Sigmoid colon (tissue), 7 donors: ENCODE measurements around the gene FER1L5. TPM values are rescaled to one million over a fixed set of nuclear protein-coding genes. Genes with fewer than 3 reads are reported as not detected.
A peak's percentile ranks its signal among the peaks of the same experiment; 100 is the strongest.

Experiments used
- DNase-seq: peaks from one replicate; pipeline ENCODE4 v3.0.0-alpha.2; 2019
- H3K27ac ChIP-seq, 4 donors: fragments of 200-600 bp; sonication (generic); one replicate each; pipeline ENCODE4 v1.5.1; 2016 to 2019; ENCODE audit warnings: mild to moderate bottlenecking in 1 of 4
- H3K27me3 ChIP-seq, 3 donors: fragments of 200-600 bp; sonication (generic); one replicate each; pipeline ENCODE4 v1.5.1; 2019; ENCODE audit warnings: mild to moderate bottlenecking in 1 of 3
- H3K36me3 ChIP-seq, 4 donors: fragments of 200-600 bp; sonication (generic); one replicate each; pipeline ENCODE4 v1.5.1; 2016 to 2019
- H3K4me1 ChIP-seq, 4 donors: fragments of 200-600 bp; sonication (generic); one replicate each; pipeline ENCODE4 v1.5.1; 2017 to 2019
- H3K4me3 ChIP-seq, 4 donors: fragments of 200-600 bp; sonication (generic); one replicate each; pipeline ENCODE4 v1.5.1; 2017 to 2019; ENCODE audit warnings: mild to moderate bottlenecking in 2 of 4, moderate library complexity in 1 of 4
- H3K9me3 ChIP-seq, 4 donors: fragments of 200-600 bp in 3 of 4; sonication (generic) in 3 of 4; one replicate each; pipeline versions ENCODE4 v1.5.1 to v1.6.1; 2013 to 2019
- CTCF ChIP-seq, 4 experiments: fragments of 450-650 bp in 3 of 4; fragments of 200-600 bp in 1 of 4; IDR thresholded peaks; one replicate each; pipeline ENCODE4 v1.5.1; 2016 to 2019; ENCODE audit warnings: antibody characterized with exemption in 4 of 4, mild to moderate bottlenecking in 3 of 4, moderate library complexity in 2 of 4
- EP300 ChIP-seq, 4 donors: sonication (generic); formaldehyde crosslinking; IDR thresholded peaks; one replicate each; pipeline ENCODE4 v1.6.1; 2017; ENCODE audit warnings: antibody characterized with exemption in 4 of 4
- POLR2A ChIP-seq, 2 donors: fragments of 450-650 bp; IDR thresholded peaks; one replicate each; pipeline ENCODE4 v1.6.1; 2016; ENCODE audit warnings: antibody characterized with exemption in 2 of 2, mild to moderate bottlenecking in 2 of 2, moderate library complexity in 2 of 2
- POLR2AphosphoS5 ChIP-seq, 4 donors: sonication (generic); formaldehyde crosslinking; IDR thresholded peaks; one replicate each; pipeline ENCODE4 v1.6.1; 2017; ENCODE audit warnings: antibody characterized with exemption in 4 of 4
- WGBS, 2 donors: extraction: QIAGEN DNeasy Blood & Tissue Kit; methylation state at CpG; one replicate each; pipeline ENCODE4 v1.1.7; 2013; 5-methylcytosine and 5-hydroxymethylcytosine counted together
- intact Hi-C: fragments of 100-400 bp; cut with DNase I; formaldehyde crosslinking; loops from one replicate; pipeline ENCODE4 v1.15.1; 2023
- polyA plus RNA-seq, 3 donors: library from polyadenylated mRNA; stranded (reverse); fragments of 200-250 nt; gene quantifications; one replicate each; pipeline ENCODE4 v1.2.3, GENCODE V29; 2013
- total RNA-seq, 4 donors: library from RNA; depleted of rRNA; stranded (reverse); fragments of >200 nt; gene quantifications; one replicate each; pipeline ENCODE4 v1.1.0, GENCODE V29; 2016
- donor health status: healthy with polysubstance abuse.
- donor health status: Bipolar disorder and iron deficiency.
- donor health status: healthy.

The FER1L5 gene
- total and polyA plus RNA-seq, 7 donors, result under 0.01 to 0.01 TPM; not detected in 5

- no peaks in the 10 kb centered on the region for H3K27me3 ChIP-seq
- TF ChIP-seq POLR2A (IDR thresholded peaks at IDR 0.05) (no peak), CTCF (IDR thresholded peaks at IDR 0.05) (no peak), EP300 (IDR thresholded peaks at IDR 0.05) (no peak), POLR2AphosphoS5 (IDR thresholded peaks at IDR 0.05) (no peak)
- H3K9me3 ChIP-seq, result no peaks in the 10 kb centered on the region
- intact Hi-C loops, result no loop called here
- peak; percentile 66 for DNase-seq
- H3K27ac ChIP-seq, result no peak overlapping the region
- H3K4me3 ChIP-seq, result no peak overlapping the region
- WGBS, 2 donors, result 84 to 91% methylated on average over 13 of the region's 13 CpGs
- no peaks in the 10 kb centered on the region for H3K4me1 ChIP-seq
- H3K36me3 ChIP-seq, result no peaks in the 10 kb centered on the region
Observed at GRCh38 chr2:96694816-96695455, 52.4 kb downstream of the FER1L5 start.

GRCh38 chr2:96695602-96696001, 53.0 kb downstream of the FER1L5 start:
- H3K27me3 ChIP-seq, result no peaks in the 10 kb centered on the region
- no peak overlapping the region for H3K27ac ChIP-seq
- H3K4me1 ChIP-seq, result no peaks in the 10 kb centered on the region
- TF ChIP-seq POLR2AphosphoS5 (IDR thresholded peaks at IDR 0.05) (no peak), EP300 (IDR thresholded peaks at IDR 0.05) (no peak), POLR2A (IDR thresholded peaks at IDR 0.05) (no peak), CTCF (IDR thresholded peaks at IDR 0.05) (no peak)
- 90 to 91% methylated on average over 15 of the region's 15 CpGs for WGBS, 2 donors
- H3K9me3 ChIP-seq, result no peaks in the 10 kb centered on the region
- H3K4me3 ChIP-seq, result no peak overlapping the region
- no peaks in the 10 kb centered on the region for H3K36me3 ChIP-seq
- peak; percentile 40 for DNase-seq
- intact Hi-C loops, result no loop called here

GRCh38 chr2:96697476-96697875, 54.9 kb downstream of the FER1L5 start:
- peak; percentile 4 for DNase-seq
- peaks cover 0 to 5% (median 0%) of the 10 kb centered on the region in 4 donors for H3K36me3 ChIP-seq
- no peaks in the 10 kb centered on the region for H3K27me3 ChIP-seq
- H3K9me3 ChIP-seq, result no peaks in the 10 kb centered on the region
- no peaks in the 10 kb centered on the region for H3K4me1 ChIP-seq
- no peak overlapping the region for H3K4me3 ChIP-seq
- H3K27ac ChIP-seq, result no peak overlapping the region
- intact Hi-C loops, result no loop called here
- 89 to 90% methylated on average over 2 of the region's 2 CpGs for WGBS, 2 donors
- TF ChIP-seq EP300 (IDR thresholded peaks at IDR 0.05), result no peak

- no peak overlapping the region for H3K27ac ChIP-seq
- H3K27me3 ChIP-seq, result no peaks in the 10 kb centered on the region
- WGBS, 2 donors, result 93 to 95% methylated on average over 14 of the region's 14 CpGs
- no peaks in the 10 kb centered on the region for H3K4me1 ChIP-seq
- no peak for TF ChIP-seq CTCF (IDR thresholded peaks at IDR 0.05)
- no peak overlapping the region for H3K4me3 ChIP-seq
- no peaks in the 10 kb centered on the region for H3K9me3 ChIP-seq
- DNase-seq, result peak; percentile 53
- intact Hi-C loops, result no loop called here
- H3K36me3 ChIP-seq, result peaks cover 0 to 13% (median 0%) of the 10 kb centered on the region in 4 donors
Observed at GRCh38 chr2:96698221-96698861, 55.8 kb downstream of the FER1L5 start.

GRCh38 chr2:96699021-96699420, 56.5 kb downstream of the FER1L5 start:
- Histone ChIP-seq H3K27me3 (no peaks in the 10 kb centered on the region), H3K36me3 (peaks cover 0 to 18% (median 0%) of the 10 kb centered on the region in 4 donors), H3K4me1 (no peaks in the 10 kb centered on the region), H3K4me3 (no peak overlapping the region), H3K27ac (no peak overlapping the region), H3K9me3 (no peaks in the 10 kb centered on the region)
- TF ChIP-seq CTCF (IDR thresholded peaks at IDR 0.05) (no peak), POLR2AphosphoS5 (IDR thresholded peaks at IDR 0.05) (no peak), POLR2A (IDR thresholded peaks at IDR 0.05) (no peak), EP300 (IDR thresholded peaks at IDR 0.05) (no peak)
- intact Hi-C loops, result no loop called here
- 94 to 96% methylated on average over 6 of the region's 6 CpGs for WGBS, 2 donors
- DNase-seq, result no peak
